ENCODE measurements around the gene PPFIBP2.

The PPFIBP2 gene

GRCh38 chr11:7667460-7667859, 153.7 kb downstream of the PPFIBP2 start:
- DNase-seq (ENCODE audit: low spot score), result no peak

- DNase-seq (ENCODE audit: low spot score), result no peak
Measured at GRCh38 chr11:7668464-7668863, 154.7 kb downstream of the PPFIBP2 start.

GRCh38 chr11:7668911-7669310, 155.1 kb downstream of the PPFIBP2 start:
- DNase-seq (ENCODE audit: low spot score), result no peak

GRCh38 chr11:7670641-7671040, 156.8 kb downstream of the PPFIBP2 start:
- DNase-seq (ENCODE audit: low spot score), result no peak

GRCh38 chr11:7671347-7672215, 157.8 kb downstream of the PPFIBP2 start:
- no peak for DNase-seq (ENCODE audit: low spot score)

- no peak for DNase-seq (ENCODE audit: low spot score)
Measured at GRCh38 chr11:7672276-7672959, 158.6 kb downstream of the PPFIBP2 start.

GRCh38 chr11:7672960-7673723, 159.3 kb downstream of the PPFIBP2 start, which contains the start of gene CYB5R2:
TSS of gene CYB5R2 (minus strand) at chr11:7673500. CDS start at chr11:7672825, 675 bp downstream.
- peak; percentile 86 for DNase-seq (ENCODE audit: low spot score)

- peak; percentile 71 for DNase-seq (ENCODE audit: low spot score)
Measured at GRCh38 chr11:7673724-7674434, 160.1 kb downstream of the PPFIBP2 start.

DNA sequence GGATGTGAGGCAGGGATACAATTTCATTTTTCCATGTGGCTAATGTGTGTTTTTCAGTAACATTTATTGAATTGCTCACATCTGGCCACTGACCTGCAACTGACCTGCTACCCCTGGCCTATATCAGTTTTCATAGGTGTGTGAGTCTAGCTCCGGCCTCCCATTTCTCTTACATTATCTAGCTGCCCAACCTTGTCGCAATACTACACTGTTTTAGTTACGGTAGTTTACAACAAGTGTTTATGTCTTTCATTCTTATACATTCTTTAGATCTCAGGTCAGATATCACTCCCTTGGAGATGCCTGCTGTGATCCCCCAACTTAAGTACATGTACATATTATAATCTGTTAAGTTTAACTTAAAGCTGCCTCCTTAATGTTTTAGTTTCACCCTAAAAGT, 161.8 kb downstream of the PPFIBP2 start:
- DNase-seq (ENCODE audit: low spot score), result no peak

DNA sequence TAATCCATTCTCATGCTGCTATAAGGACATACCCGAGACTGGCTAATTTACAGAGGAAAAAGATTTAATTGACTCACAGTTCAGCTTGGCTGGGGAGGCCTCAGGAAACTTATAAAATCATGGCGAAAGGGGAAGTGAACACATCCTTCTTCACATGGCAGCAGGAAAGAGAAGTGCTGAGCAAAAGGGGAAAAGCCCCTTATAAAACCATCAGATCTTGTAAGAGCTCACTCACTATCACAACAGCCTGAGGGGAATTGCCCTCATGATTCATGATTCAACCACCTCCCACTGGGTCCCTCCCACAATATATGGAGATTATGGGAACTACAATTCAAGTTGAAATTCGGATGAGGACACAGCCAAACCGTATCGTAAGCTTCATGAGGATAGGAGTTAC, 163.3 kb downstream of the PPFIBP2 start:
- no peak for DNase-seq (ENCODE audit: low spot score)

DNA sequence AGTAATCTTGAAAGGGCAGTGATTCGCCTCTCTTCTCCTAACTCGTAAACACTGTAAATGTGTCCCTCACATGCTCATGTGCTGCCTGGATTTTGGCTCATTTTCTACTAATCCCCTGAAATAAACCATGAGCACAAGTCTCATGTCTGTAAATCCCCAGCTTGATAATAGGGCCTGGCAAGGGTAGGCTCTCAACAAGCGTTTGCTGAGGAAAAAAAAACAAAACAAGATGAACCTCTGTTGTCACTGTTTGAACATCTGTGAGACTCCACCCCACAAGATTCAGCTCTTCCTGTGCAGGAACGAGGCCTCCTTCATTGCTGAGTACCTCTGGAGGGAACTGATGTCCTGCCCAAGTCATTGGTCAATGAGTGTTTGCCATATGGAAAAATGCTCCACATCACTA, 164.0 kb downstream of the PPFIBP2 start:
- no peak for DNase-seq (ENCODE audit: low spot score)

DNA sequence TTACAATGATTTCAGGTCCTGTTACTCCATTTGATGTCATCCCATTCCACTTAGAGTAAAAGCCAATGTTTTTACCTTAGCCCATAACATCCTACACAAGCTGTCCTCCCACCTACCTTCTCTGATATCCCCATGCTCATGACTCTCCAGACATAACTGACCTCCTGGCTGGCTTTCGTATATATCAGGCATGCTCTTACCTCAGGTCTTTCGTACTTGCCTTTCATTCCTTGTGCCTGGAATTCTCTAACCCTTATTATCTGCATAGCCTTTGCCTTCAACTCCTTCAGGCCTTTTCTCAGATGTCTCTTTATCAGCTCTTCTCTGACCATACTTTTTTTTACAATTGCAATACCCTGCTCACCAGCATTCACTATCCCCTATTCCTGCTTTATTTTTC, 169.8 kb downstream of the PPFIBP2 start:
- DNase-seq (ENCODE audit: low spot score), result no peak

DNA sequence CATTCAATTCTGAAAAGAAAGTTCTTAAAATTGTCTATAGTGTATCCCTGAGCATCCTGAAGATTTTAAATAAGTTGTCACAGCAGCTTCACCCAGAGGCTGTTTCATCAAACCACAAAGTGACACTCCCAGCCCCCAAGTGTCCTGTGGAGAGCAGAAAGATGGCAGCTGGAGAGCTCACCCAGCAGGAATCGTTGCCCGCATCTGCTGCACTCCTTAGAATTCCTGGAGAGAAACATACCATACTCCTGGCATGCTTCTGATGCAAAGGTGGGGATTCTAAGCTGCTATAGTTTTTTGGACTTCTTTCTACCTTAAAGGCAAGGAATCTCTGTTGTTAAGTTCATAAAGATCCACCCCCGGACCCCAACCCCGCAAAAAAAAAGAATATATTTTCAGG, 173.0 kb downstream of the PPFIBP2 start:
- no peak for DNase-seq (ENCODE audit: low spot score)

GRCh38 chr11:7687386-7687785, 173.6 kb downstream of the PPFIBP2 start:
- DNase-seq (ENCODE audit: low spot score), result no peak

- DNase-seq (ENCODE audit: low spot score), result peak; percentile 44
Measured at GRCh38 chr11:7688238-7688826, 174.5 kb downstream of the PPFIBP2 start.

DNA sequence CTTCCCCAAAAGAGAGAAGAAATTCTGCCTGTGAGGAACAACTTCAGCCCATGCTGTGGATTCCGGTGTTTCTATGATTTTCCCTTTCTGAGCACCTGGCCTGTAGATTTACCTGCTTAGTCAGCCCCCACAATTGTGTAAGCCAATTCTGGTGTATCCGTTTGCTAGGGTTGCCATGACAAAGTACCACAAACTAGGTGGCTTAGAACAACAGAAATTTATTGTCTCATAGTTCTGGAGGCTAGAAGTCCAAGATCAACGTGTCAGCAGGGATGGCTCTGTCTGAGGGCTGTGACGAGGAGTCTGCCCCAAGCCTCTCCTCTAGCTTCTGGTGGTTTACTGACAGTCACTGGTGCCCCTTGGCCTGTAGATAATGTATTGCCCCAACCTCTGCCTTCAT, 175.4 kb downstream of the PPFIBP2 start:
- DNase-seq (ENCODE audit: low spot score), result no peak

DNA sequence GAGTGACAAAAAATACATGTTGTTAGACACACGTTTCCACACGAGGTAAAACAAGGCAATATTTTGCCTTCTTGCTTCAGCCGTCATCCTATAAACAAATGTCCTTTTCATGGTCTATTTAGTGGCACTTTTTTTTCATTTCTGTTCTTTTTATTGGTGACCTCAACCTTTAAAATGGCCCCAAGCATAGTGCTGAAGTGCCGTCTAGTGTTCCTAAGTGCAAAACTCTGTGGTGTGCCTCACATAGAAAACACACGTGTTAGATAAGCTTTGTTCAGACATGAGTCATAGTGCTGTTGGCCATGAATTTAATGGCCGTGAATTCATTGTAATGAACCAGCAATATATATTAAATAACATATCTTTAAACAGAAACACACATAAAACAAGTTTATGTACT, 176.8 kb downstream of the PPFIBP2 start:
- no peak for DNase-seq (ENCODE audit: low spot score)

- DNase-seq (ENCODE audit: low spot score), result no peak
Measured at GRCh38 chr11:7691759-7692350, 178.1 kb downstream of the PPFIBP2 start.

DNA sequence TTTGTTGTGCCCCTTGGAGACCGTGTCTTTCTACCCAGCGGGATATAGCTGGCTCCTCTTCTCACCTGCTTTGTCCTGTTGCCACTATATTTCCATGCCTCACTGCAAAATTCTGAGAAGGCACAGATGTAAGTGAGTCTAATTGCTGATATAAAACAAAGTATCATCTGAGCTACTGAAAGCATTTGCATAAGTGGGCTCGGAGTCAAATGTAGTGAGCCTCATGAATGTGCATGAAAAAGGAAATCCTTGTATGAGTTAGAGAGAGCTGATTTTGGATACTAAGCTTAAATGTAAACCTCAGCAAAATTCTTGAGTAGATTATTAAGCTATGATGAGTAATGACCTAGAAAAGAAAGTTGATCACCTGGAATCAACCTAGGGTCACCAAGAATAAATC, 178.6 kb downstream of the PPFIBP2 start:
- no peak for DNase-seq (ENCODE audit: low spot score)

- DNase-seq (ENCODE audit: low spot score), result no peak
Measured at GRCh38 chr11:7694235-7694634, 180.4 kb downstream of the PPFIBP2 start.

DNA sequence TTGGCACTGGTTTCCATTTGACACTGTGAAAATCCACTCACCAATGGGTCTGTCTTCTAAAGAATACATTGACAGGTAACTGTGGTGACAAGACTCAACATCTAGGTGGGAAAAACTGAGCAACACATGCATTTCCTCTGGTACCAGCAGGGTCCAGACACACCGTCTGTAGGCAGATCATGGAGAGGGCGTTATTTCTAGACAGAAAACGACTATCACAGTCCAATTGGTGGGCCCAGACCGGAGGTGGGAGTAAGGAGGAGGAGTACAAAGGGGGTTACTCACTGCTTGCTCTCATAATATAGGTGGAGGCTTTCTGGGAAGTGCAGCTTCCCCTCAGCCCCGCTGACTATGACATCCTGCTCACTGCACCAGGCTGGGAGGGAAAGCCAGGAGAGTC, 182.6 kb downstream of the PPFIBP2 start:
- no peak for DNase-seq (ENCODE audit: low spot score)
